ENCODE data around the gene GSKIP.

The GSKIP gene

DNA sequence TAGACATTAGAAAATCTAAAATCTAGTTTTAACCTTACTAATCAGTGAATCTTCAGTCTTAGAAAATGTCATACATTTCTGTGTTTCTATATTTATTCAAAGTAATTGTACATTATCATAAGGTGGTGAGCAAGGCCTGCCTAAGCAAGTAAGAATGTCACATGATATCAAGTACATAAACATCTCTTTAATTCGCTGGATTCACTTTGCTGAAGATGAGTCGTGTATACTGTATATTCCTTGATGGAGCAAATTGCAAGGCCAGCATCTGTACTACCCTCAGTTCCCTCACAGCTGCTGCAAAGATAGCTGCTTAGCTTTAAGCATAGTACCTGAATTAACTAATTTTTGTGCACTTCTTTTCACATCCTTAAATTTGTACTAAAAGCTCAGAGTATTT is 20.1 kb downstream of the GSKIP start:
- no peak for DNase-seq

DNA sequence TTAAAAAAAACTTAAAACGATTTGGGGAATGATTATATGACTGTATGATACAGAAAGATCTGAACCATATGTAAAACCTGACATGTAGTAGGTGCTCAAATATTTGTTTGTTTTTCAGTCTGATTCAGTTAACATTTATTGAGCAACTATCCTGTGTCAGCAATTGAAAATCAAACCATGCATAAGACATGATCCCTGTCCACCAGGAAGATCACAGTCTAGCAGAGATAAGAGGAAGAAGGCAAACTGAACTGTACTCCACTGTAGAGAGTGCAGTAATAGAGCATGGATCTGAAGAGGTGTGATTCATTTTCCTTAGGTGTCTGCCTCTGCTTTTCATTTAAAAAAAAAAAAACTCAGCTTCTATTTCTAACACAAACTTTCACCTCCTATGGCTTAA is 20.7 kb downstream of the GSKIP start:
- DNase-seq = no peak

DNA sequence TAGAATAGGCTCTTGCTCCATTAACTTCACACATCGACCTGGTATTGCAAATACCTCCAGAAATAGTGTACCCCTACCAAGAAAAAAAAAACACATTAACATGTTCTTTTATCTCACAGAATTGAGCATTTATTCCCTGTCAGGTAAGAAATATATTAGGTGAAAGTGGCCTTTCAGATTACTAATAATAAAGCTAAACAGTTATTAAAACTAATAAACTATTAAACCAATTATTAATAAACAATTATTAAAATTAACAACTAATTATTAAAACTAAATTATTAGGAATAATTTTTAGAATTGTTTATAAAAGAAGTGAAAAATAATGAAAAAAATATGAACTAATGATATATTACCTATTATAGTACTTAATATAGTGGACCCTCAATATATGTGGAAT is 21.4 kb downstream of the GSKIP start:
- DNase-seq = no peak

GRCh38 chr14:96385385-96385784 is 22.1 kb downstream of the GSKIP start:
- no peak for DNase-seq

DNA sequence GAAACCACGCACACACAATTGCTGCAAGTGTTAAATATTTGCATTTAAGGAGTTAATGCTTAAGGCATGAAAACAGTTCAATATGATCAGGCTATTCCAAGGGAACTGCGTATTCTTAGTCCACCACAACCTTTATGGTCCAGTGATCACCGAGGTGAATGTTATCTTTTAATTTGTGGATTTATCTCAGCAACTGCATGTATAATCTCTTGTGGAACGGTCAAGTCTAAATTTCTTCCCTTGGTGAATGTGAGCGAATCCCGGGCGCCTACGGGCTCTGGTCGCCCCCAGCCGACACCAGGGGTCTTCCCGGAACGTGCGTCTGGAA is 27.6 kb downstream of the GSKIP start:
- DNase-seq = no peak

DNA sequence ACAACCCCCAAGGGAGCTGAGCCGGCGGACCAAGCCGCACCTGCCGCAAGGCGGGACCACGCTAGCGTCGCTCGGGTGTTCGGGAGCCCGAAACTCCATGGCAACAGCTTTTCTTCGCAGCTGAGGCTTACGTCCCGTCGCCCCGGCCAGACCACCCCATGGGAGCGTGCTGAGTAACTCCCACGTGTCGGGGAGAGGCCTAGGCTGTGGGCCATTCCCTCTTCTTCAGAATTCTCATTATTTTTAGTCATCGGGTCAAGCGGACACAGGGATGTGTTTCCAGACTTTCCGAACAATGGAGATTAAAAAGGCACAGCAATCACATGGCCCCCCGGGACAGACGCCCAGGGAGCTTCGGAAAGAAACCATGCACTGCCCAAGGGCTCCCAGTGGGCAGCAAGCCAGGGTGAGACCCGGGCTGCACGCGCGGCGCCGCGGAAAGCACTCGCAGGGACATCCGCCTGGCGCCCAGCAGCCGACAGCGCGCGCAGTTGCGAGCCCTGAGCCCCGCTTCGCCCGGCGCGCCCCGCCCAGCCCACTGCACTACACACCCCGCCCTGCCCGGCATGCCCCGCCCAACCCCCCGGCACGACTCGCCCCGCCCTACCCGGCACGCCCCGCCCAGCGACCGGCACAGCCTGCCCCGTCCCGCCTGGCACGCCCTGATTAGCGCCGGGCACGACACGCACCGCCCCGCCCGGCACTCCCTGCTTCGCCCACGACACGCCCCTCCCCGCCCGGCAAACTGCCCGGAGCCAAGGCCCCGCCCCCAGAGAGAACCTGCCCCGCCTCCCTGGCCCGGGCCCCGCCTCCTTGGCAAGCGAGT is 28.2 kb downstream of the GSKIP start:
- peak; percentile 85 for DNase-seq

DNA sequence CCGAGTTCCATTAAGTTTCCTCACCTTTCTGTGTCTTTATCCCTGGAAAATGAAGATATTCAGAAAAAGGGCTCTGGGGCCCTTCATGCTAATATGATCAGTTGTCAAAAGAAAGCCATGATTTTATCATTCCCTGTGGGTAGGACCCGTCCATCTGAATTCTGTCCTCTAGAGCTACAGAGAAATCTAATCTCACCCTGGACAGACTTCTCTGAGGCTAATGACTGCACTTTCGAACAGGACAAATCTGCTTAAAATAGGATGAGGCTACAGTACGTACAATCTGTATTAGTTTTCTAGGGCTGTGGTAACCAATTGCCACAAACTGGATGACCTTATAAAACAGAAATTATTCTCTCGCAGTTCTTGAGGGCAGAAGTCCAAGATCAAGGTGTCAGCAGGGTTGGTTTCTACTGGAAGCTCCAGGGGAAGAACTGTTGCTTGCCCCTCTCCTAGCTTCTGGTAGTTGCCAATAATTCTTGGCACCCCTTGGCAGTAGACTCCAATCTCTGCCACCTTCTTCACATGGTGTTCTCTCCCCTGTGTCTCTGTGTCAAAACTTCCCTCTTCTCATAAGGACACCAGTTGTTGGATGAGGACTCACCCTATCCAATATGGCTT is 29.9 kb downstream of the GSKIP start:
- DNase-seq = no peak

GRCh38 chr14:96394047-96394815 is 30.9 kb downstream of the GSKIP start:
- no peak for DNase-seq

DNA sequence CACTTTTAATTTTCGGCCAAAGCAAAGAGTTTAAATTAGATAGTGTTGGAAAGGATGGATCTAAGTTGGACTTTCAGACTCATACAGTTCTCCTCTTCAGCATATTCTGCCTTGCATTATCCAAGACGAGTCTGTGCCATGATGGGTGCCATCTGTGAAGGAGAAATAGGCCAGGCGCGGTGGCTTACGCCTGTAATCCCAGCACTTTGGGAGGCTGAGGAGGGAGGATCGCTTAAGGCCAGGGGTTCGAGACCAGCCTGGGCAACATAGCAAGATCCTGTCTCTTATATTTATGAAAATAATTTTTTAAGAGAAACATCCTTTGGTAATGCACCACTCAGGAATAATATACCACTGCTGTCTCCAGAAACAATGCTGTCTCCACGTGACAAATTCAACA is 35.1 kb downstream of the GSKIP start:
- DNase-seq = no peak

DNA sequence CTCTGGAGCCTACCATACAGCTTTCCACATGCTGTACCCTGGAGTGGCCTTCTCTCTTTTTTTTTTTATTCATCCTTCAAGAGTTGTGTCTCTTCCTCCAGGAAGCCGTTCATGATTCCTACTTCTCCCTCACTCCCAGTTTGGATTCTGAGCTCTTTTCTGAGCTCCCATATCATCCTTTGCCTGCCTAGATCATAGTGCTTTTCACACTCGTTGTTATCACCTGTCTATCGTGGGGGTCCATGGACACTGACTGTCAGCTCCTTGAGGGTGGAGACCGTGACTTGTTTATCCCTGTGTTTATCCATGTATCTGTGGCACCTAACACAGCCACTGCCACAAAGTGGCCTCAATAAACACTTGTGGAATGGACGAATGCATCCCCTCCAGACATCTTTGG is 35.6 kb downstream of the GSKIP start:
- no peak for DNase-seq

DNA sequence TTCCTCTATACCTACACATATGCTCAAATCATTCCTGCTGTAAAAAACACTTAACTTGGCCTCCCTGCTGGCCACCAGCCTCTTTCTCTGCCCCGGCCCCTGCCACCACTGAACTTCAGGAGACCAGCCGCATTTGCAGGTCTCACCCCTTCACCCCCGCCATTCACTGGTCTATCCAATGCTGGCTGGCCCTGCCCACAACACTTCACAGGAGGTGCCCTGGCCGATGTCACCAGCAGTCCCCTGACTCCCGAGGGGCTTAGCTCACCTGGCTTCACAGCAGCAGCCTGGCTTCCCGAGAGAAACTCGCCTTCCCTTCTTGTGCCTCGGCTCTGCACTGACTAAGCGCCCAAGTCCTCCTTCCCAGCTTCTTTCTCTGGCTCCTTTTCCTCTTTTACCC is 36.1 kb downstream of the GSKIP start:
- no peak for DNase-seq

DNA sequence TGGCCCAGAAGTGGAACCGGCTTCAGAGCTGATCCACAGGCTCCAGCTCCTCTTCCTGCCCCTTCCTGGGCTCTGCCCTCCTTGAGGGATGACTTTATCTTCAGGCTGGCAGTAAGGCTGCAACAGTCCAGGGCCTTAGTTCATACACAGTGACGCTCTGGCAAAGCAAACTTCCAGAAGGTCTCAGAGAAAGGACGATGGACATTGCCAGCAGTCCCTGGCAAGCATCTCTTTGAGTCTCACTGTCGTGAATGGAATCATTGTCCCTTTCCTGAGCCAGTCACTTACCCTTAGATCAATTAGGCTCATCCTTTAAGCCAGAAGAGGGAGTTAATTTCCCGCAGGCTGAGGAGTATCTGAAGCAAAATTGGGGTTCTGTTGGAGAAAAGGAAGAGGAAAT is 37.2 kb downstream of the GSKIP start:
- DNase-seq = no peak

DNA sequence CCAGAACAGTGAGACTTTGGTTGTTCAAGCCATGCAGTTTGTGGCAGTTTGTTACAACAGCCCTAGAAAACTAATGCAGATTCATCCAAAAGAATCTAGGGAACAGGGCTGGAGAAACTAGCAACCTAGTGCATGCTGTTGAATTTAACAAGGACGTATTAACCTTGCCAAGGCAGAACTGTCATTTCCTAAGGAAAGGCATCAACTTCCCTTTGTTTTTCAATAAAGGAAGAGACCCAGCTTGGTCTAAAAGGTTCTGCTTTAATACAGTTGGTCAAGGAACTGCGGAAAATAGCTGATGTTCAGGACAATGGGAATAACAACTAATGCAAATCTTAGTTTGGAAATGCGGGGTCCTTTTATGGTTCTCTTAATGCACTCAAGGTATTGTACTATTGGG is 40.1 kb downstream of the GSKIP start:
- DNase-seq = no peak

GRCh38 chr14:96405677-96406076 is 42.4 kb downstream of the GSKIP start:
- no peak for DNase-seq

GRCh38 chr14:96407935-96408570 is 44.7 kb downstream of the GSKIP start:
- no peak for DNase-seq

DNA sequence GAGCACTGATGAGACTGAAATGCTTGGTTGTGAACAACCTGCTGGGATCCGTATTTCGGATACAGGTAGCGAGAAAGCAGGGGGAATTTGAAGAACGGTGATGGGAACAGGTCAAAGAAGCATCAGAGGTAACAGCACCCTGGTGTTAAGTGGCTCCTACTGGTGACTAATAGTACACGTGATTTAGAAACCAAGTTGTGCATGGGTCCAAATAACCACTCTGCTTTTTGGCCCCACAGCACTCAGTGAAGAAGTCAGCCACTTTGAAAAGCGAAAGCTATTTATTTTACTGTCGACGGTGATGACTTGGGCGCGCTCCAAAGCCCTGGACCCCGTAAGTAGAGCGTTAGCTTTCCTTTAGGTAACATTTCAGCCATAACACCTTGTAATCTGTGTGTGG is 45.3 kb downstream of the GSKIP start:
- no peak for DNase-seq

DNA sequence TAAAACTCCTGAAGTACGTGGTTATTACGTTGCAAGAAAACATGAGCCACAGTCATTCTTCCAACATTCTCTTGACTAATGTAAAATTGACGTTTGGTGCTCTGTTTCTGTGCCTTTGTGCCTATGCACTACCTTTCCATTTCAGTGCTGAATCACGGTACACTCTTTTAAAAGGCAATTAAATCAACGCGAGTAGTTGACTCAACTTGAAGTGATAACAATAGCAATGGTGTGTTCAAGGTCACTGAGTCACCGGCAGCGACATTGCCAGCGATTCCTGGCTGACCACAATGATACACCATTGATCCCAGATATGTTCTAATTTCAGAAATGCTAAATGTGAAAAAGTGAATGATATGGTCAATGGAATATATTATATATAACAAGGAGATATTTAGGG is 46.4 kb downstream of the GSKIP start:
- DNase-seq = no peak

GRCh38 chr14:96410119-96410518 is 46.8 kb downstream of the GSKIP start:
- no peak for DNase-seq

- no peak for DNase-seq
Measured at GRCh38 chr14:96413526-96413925, 50.2 kb downstream of the GSKIP start.

GRCh38 chr14:96415559-96415958 is 52.2 kb downstream of the GSKIP start:
- DNase-seq = no peak

- DNase-seq = no peak
Measured at GRCh38 chr14:96416292-96416691, 53.0 kb downstream of the GSKIP start.

GRCh38 chr14:96417254-96417653 is 53.9 kb downstream of the GSKIP start:
- DNase-seq = no peak

DNA sequence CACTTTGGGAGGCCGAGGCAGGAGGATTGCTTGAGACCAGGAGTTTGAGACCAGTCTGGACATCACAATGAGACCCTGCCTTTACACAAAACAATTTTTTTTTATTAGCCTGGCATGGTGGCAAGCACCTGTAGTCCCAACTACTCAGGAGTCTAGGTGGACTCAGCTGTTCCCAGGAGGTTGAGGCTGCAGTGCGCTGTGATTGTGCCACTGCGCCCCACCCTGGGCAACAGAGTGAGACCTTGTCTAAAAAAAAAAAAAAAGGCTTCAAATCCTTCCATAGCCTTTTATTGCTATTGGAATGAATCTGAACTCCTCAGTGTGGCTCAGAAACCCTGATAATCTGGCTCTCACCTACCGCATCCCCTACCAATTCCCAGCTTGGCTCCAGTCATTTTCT is 54.7 kb downstream of the GSKIP start:
- DNase-seq = no peak

GRCh38 chr14:96421236-96421635 is 57.9 kb downstream of the GSKIP start:
- no peak for DNase-seq

All from NCI-H1417 treated with DMSO at 0.1 percent for 48 hours (cell line).